ENCODE results near the gene KRT40. TPM values are rescaled to one million over a fixed set of nuclear protein-coding genes. Genes with fewer than 3 reads are reported as not detected.

Gene KRT40
- total RNA-seq, 1 donor from 2014 or later, result not detected

- no peak overlapping the region for H3K4me3 ChIP-seq
- H3K36me3 ChIP-seq, result no peaks in the 10 kb centered on the region
- no peak overlapping the region for H3K27ac ChIP-seq
- intact Hi-C loops (cut with DNase I), result no loop called here
- TF ChIP-seq POLR2A (IDR thresholded peaks at IDR 0.05) (no peak), POLR2AphosphoS5 (IDR thresholded peaks at IDR 0.05; ENCODE audit: insufficient read depth in 1 of 2, low read depth in 1 of 2) (no peak)
- no peaks in the 10 kb centered on the region for H3K9me3 ChIP-seq
- no peak for DNase-seq (ENCODE audit: extremely low spot score in 2 of 2)
- H3K27me3 ChIP-seq, result no peaks in the 10 kb centered on the region
- H3K4me1 ChIP-seq, result no peaks in the 10 kb centered on the region
Measured at GRCh38 chr17:40993084-40993483, 9.0 kb upstream of the KRT40 start.

GRCh38 chr17:40992666-40993065 is 8.5 kb upstream of the KRT40 start:
- TF ChIP-seq, protein P1, sequence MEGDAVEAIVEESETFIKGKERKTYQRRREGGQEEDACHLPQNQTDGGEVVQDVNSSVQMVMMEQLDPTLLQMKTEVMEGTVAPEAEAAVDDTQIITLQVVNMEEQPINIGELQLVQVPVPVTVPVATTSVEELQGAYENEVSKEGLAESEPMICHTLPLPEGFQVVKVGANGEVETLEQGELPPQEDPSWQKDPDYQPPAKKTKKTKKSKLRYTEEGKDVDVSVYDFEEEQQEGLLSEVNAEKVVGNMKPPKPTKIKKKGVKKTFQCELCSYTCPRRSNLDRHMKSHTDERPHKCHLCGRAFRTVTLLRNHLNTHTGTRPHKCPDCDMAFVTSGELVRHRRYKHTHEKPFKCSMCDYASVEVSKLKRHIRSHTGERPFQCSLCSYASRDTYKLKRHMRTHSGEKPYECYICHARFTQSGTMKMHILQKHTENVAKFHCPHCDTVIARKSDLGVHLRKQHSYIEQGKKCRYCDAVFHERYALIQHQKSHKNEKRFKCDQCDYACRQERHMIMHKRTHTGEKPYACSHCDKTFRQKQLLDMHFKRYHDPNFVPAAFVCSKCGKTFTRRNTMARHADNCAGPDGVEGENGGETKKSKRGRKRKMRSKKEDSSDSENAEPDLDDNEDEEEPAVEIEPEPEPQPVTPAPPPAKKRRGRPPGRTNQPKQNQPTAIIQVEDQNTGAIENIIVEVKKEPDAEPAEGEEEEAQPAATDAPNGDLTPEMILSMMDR (IDR thresholded peaks at IDR 0.05), result no peak
- TF ChIP-seq POLR2A (IDR thresholded peaks at IDR 0.05) (no peak), POLR2AphosphoS5 (IDR thresholded peaks at IDR 0.05; ENCODE audit: insufficient read depth in 1 of 2, low read depth in 1 of 2) (no peak)
- Histone ChIP-seq H3K36me3 (no peaks in the 10 kb centered on the region), H3K4me1 (no peaks in the 10 kb centered on the region), H3K27me3 (no peaks in the 10 kb centered on the region), H3K27ac (no peak overlapping the region), H3K4me3 (no peak overlapping the region), H3K9me3 (no peaks in the 10 kb centered on the region)
- intact Hi-C loops (cut with DNase I), result no loop called here
- no peak for DNase-seq (ENCODE audit: extremely low spot score in 2 of 2)

DNA sequence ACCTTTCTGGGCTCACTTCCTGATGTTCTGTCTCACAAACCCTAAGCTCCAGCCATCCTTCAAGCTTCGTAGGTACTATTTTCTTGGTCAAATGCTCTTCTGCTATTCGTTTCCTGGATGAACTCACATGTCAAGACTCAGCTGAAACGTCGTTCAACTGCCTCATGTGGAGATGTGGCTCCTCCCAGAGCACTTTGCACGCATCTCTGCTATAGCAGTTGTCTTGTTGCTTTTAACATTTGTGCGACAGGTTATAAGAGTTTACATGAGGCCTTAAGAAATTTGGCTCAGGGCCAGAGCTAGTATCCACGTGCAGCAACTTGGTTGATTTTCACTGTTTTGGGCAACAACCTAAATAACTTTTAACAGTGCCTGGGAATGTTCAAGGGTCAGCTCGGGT is 2.8 kb upstream of the KRT40 start:
- intact Hi-C loops (cut with DNase I), result no loop called here
- Histone ChIP-seq H3K27me3 (no peaks in the 10 kb centered on the region), H3K36me3 (no peaks in the 10 kb centered on the region)

DNA sequence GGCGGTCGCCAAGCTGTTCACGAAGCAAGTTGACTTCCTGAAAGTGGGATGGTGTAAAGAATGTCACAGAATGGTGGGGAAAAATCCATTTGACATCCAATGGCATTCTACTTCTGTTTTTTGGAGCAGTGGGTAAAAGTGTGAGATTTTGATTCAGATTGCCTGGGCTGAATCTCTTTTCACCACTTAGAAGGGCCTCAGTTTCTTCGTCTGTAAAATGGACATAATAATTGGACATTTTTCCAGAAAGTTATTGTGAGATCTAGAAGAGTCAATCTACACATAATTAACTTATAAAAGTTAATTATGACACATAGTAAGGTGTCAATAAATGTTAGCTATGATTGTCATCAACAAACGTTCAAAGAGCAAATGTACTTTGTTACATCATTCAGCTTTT is 3.0 kb downstream of the KRT40 start:
- no peaks in the 10 kb centered on the region for H3K36me3 ChIP-seq
- no peak for TF ChIP-seq POLR2A (IDR thresholded peaks at IDR 0.05)
- TF ChIP-seq, protein P1 (IDR thresholded peaks at IDR 0.05), result no peak
- no peak for TF ChIP-seq POLR2AphosphoS5 (IDR thresholded peaks at IDR 0.05; ENCODE audit: insufficient read depth in 1 of 2, low read depth in 1 of 2)
- H3K27ac ChIP-seq, result peak overlapping the region; percentile 53
- H3K9me3 ChIP-seq, result no peaks in the 10 kb centered on the region
- H3K27me3 ChIP-seq, result no peaks in the 10 kb centered on the region
- DNase-seq (ENCODE audit: extremely low spot score in 2 of 2), result no peak
- H3K4me3 ChIP-seq, result no peak overlapping the region
- intact Hi-C loops (cut with DNase I), result no loop called here
- H3K4me1 ChIP-seq, result no peaks in the 10 kb centered on the region

More for the DNA sequence above, 2.8 kb upstream of the KRT40 start:
- H3K4me3 ChIP-seq, result no peak overlapping the region
- no peak for TF ChIP-seq POLR2A (IDR thresholded peaks at IDR 0.05)
- TF ChIP-seq, protein P1 (IDR thresholded peaks at IDR 0.05), result no peak
- TF ChIP-seq POLR2AphosphoS5 (IDR thresholded peaks at IDR 0.05; ENCODE audit: insufficient read depth in 1 of 2, low read depth in 1 of 2), result no peak
- no peaks in the 10 kb centered on the region for H3K4me1 ChIP-seq
- no peak for DNase-seq (ENCODE audit: extremely low spot score in 2 of 2)
- no peaks in the 10 kb centered on the region for H3K9me3 ChIP-seq
- H3K27ac ChIP-seq, result no peak overlapping the region

DNA sequence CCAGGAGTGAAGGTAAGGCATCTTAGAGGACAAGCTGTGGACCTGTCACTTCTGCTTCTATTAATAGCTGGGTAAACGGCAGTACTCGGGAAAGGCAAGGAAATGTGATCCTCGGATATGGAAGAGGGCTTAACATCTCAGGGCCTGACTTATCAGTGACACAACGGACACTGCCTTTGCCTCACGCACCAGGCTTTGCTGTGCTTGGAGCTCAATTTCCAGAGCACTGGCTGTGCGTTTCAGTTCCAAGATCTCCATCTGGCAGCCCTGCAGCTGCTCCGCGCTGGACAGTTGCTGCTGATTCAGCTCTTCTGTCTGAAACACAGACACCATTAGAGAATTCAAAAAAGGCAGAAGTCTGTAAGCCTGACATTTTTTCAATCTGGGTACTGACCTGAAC is 3.5 kb downstream of the KRT40 start:
- no peak for DNase-seq (ENCODE audit: extremely low spot score in 2 of 2)
- Histone ChIP-seq H3K4me3 (no peak overlapping the region), H3K27ac (peak overlapping the region; percentile 53), H3K27me3 (no peaks in the 10 kb centered on the region), H3K36me3 (no peaks in the 10 kb centered on the region), H3K9me3 (no peaks in the 10 kb centered on the region), H3K4me1 (no peaks in the 10 kb centered on the region)
- intact Hi-C loops (cut with DNase I), result no loop called here
- TF ChIP-seq, protein P1 (IDR thresholded peaks at IDR 0.05), result no peak
- no peak for TF ChIP-seq POLR2AphosphoS5 (IDR thresholded peaks at IDR 0.05; ENCODE audit: insufficient read depth in 1 of 2, low read depth in 1 of 2)
- TF ChIP-seq POLR2A (IDR thresholded peaks at IDR 0.05), result no peak
